WTC11 (cell line): ENCODE data around the gene A1BG. TPM values are rescaled to one million over a fixed set of nuclear protein-coding genes. Genes with fewer than 3 reads are reported as not detected.

Experiments
- ATAC-seq: fragments of 200-7000 bp; cut with Tn5 transposase; 2 replicates; pipeline ENCODE4 v1.10.0; 2021; ENCODE audit warnings: mild to moderate bottlenecking, moderate library complexity
- CTCF ChIA-PET: fragments of 300-600 bp; sonication (Branson Sonifier 250); formaldehyde crosslinking; loops from one replicate; lab custom pipeline; 2021; ENCODE audit warnings: antibody characterized with exemption; lab: Charles Lee
- POLR2A ChIA-PET: fragments of 350-600 bp; sonication (Branson Sonifier 250); formaldehyde crosslinking; loops from one replicate; lab custom pipeline; 2021; ENCODE audit warnings: antibody characterized with exemption; lab: Charles Lee
- DNase-seq: peaks from one replicate; pipeline ENCODE4 v3.0.0; 2021; ENCODE audit warnings: low spot score
- H3K27ac Mint-ChIP-seq: 2 replicates; pipeline ENCODE4 v1.8.0; 2021; ENCODE audit warnings: mixed read lengths
- H3K27me3 Mint-ChIP-seq: 2 replicates; pipeline ENCODE4 v1.8.0; 2021; ENCODE audit warnings: low read depth, mild to moderate bottlenecking, moderate library complexity, mixed read lengths
- H3K36me3 Mint-ChIP-seq: 2 replicates; pipeline ENCODE4 v1.8.0; 2021; ENCODE audit warnings: mixed read lengths
- H3K4me1 Mint-ChIP-seq: 2 replicates; pipeline ENCODE4 v1.8.0; 2022; ENCODE audit warnings: mixed read lengths
- H3K4me3 Mint-ChIP-seq: 2 replicates; pipeline ENCODE4 v1.8.0; 2021; ENCODE audit warnings: mild to moderate bottlenecking, moderate library complexity, mixed read lengths
- H3K9me3 Mint-ChIP-seq: 2 replicates; pipeline ENCODE4 v1.8.0; 2021; ENCODE audit warnings: mixed read lengths
- EMX1 ChIP-seq: fragments of 250-450 bp; sonication (Bioruptor Pico); IDR thresholded peaks from 2 replicates; pipeline ENCODE4 v1.8.0; 2021; ENCODE audit warnings: mild to moderate bottlenecking
- ETV6 ChIP-seq: sonication (generic); formaldehyde crosslinking; IDR thresholded peaks from 2 replicates; pipeline ENCODE4 v1.8.1; 2022; ENCODE audit warnings: mild to moderate bottlenecking, missing genetic modification reagents
- NR2C2 ChIP-seq: sonication (generic); formaldehyde crosslinking; IDR thresholded peaks from 2 replicates; pipeline ENCODE4 v1.8.0; 2022; ENCODE audit warnings: mild to moderate bottlenecking, missing genetic modification reagents
- OVOL2 ChIP-seq: fragments of 250-450 bp; sonication (Bioruptor Pico); IDR thresholded peaks from 2 replicates; pipeline ENCODE4 v1.9.0; 2021; ENCODE audit warnings: mild to moderate bottlenecking, borderline replicate concordance
- SMAD3 ChIP-seq: sonication (generic); formaldehyde crosslinking; IDR thresholded peaks from 2 replicates; pipeline ENCODE4 v1.8.0; 2022; ENCODE audit warnings: missing genetic modification reagents, mild to moderate bottlenecking, borderline replicate concordance
- SMAD4 ChIP-seq: sonication (generic); formaldehyde crosslinking; IDR thresholded peaks from 2 replicates; pipeline ENCODE4 v1.8.0; 2022; ENCODE audit warnings: mild to moderate bottlenecking, missing genetic modification reagents
- SP1 ChIP-seq: sonication (generic); formaldehyde crosslinking; conservative IDR thresholded peaks from 2 replicates; pipeline ENCODE4 v1.8.1; 2022; ENCODE audit warnings: missing genetic modification reagents
- TCF7 ChIP-seq: sonication (generic); formaldehyde crosslinking; IDR thresholded peaks from 2 replicates; pipeline ENCODE4 v1.8.0; 2022; ENCODE audit warnings: mild to moderate bottlenecking, low read depth, missing genetic modification reagents, moderate library complexity
- ZNF138 ChIP-seq: sonication (generic); formaldehyde crosslinking; conservative IDR thresholded peaks from 2 replicates; pipeline ENCODE4 v1.8.1; 2022; ENCODE audit warnings: mild to moderate bottlenecking, moderate library complexity, missing genetic modification reagents
- ZNF263 ChIP-seq: sonication (generic); formaldehyde crosslinking; IDR thresholded peaks from 2 replicates; pipeline ENCODE4 v1.8.1; 2022; ENCODE audit warnings: low read depth, mild to moderate bottlenecking, moderate library complexity, missing genetic modification reagents
- ZNF671 ChIP-seq: fragments of 250-450 bp; sonication (Bioruptor Pico); IDR thresholded peaks from 2 replicates; pipeline ENCODE4 v1.8.0; 2021; ENCODE audit warnings: mild to moderate bottlenecking
- total RNA-seq: library from RNA; stranded (reverse); gene quantifications from 3 replicates; pipeline ENCODE4 v1.2.3, GENCODE V29; 2021
- TF ChIP-seq, protein P1 (sequence below): sonication (generic); formaldehyde crosslinking; IDR thresholded peaks from 2 replicates; pipeline ENCODE4 v1.8.1; 2023; ENCODE audit warnings: mild to moderate bottlenecking, missing genetic modification reagents
- TF ChIP-seq, protein P2 (sequence below): sonication (generic); formaldehyde crosslinking; IDR thresholded peaks from 2 replicates; pipeline ENCODE4 v1.8.1; 2022; ENCODE audit warnings: low read depth, missing genetic modification reagents, borderline replicate concordance
- TF ChIP-seq, protein P3 (sequence below): sonication (generic); formaldehyde crosslinking; IDR thresholded peaks from 2 replicates; pipeline ENCODE4 v1.8.0; 2022; ENCODE audit warnings: mild to moderate bottlenecking, missing genetic modification reagents
- TF ChIP-seq, protein P4 (sequence below): sonication (generic); formaldehyde crosslinking; IDR thresholded peaks from 2 replicates; pipeline ENCODE4 v1.8.0; 2023; ENCODE audit warnings: mild to moderate bottlenecking, missing genetic modification reagents
- TF ChIP-seq, protein P5 (sequence below): sonication (generic); formaldehyde crosslinking; IDR thresholded peaks from 2 replicates; pipeline ENCODE4 v1.8.0; 2022; ENCODE audit warnings: mild to moderate bottlenecking, missing genetic modification reagents
- TF ChIP-seq, protein P6 (sequence below): sonication (generic); formaldehyde crosslinking; IDR thresholded peaks from 2 replicates; pipeline ENCODE4 v1.8.0; 2023; ENCODE audit warnings: missing genetic modification reagents, mild to moderate bottlenecking, borderline replicate concordance
- TF ChIP-seq, protein P7 (sequence below): fragments of 250-450 bp; sonication (Bioruptor Pico); IDR thresholded peaks from 2 replicates; pipeline ENCODE4 v2.1.2; 2022; ENCODE audit warnings: mild to moderate bottlenecking, moderate library complexity

Gene A1BG
- total RNA-seq, 1 experiment from 2014 or later: 24.3 TPM

DNA sequence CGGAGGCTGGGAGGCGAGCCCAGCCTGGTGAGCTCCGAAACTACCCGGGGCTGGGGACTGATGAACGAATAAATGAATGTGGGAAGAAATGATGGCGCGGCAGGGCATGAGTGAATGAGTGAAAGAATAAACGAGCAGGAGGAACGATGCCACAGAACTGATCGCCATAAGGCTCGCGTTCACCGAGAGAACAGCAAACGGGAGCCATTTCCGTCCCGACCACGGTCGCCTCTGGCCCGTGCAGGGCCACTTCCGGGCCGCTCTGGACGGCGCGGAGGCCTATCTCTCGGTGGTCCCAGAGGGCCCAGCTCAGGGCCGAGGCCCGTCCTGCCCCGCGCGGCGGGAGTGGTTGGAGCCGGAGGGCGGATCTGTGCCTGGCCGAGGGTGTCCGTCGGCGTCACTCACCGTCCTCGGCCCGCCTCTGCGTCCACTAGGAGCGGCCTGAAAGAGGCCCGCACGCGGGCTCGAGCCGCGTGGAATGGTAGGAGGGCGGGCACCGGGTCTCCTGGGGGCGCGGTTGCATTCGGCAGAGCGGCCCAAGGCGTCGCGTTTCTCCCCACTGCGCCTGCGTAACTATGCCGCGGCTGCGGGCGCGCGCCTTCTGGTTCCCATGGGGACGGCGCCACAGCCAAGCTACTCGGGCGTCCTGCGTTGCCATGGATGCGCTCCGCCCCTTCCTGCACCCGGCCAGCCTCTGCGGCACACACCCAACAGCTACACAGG lies 9.1 kb upstream of the A1BG start, which contains the start of gene ZNF497 (continued):
- TF ChIP-seq, protein P1, sequence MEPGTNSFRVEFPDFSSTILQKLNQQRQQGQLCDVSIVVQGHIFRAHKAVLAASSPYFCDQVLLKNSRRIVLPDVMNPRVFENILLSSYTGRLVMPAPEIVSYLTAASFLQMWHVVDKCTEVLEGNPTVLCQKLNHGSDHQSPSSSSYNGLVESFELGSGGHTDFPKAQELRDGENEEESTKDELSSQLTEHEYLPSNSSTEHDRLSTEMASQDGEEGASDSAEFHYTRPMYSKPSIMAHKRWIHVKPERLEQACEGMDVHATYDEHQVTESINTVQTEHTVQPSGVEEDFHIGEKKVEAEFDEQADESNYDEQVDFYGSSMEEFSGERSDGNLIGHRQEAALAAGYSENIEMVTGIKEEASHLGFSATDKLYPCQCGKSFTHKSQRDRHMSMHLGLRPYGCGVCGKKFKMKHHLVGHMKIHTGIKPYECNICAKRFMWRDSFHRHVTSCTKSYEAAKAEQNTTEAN (CRISPR knock-in tag): peak; percentile 46; the same call in 1 of the 2 replicates
- TF ChIP-seq, protein P2, sequence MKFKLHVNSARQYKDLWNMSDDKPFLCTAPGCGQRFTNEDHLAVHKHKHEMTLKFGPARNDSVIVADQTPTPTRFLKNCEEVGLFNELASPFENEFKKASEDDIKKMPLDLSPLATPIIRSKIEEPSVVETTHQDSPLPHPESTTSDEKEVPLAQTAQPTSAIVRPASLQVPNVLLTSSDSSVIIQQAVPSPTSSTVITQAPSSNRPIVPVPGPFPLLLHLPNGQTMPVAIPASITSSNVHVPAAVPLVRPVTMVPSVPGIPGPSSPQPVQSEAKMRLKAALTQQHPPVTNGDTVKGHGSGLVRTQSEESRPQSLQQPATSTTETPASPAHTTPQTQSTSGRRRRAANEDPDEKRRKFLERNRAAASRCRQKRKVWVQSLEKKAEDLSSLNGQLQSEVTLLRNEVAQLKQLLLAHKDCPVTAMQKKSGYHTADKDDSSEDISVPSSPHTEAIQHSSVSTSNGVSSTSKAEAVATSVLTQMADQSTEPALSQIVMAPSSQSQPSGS (CRISPR knock-in tag): no peak
- TF ChIP-seq SP1 (CRISPR knock-in tag) (0 out of 2 replicates have a peak, but pooled peaks have one; percentile 54), ZNF138 (CRISPR knock-in tag) (no peak), EMX1 (CRISPR knock-in tag) (no peak)
- TF ChIP-seq, protein P3, sequence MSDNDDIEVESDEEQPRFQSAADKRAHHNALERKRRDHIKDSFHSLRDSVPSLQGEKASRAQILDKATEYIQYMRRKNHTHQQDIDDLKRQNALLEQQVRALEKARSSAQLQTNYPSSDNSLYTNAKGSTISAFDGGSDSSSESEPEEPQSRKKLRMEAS: no peak

DNA sequence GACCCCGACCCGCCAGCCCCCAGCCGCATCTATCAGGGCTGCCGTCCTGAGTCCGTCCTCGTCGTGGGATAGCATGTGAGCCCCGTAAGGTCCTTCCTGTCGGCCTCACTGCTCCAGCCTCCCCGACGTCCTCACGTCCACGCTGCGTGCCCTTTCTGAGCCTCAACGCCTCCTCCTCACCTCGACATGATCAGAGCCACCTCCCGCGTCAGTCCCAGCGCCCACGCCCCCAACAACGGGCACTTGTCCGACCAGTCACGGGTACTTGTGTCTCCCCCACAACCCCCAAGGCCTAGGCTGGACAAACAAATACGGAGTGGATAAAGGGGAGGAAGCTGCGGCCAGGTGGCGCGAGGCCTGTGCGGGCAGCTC lies 8.6 kb upstream of the A1BG start:
- ChIA-PET CTCF (interaction anchor here (1.0 to 3.0 kb wide), 10 partner anchors 9 to 158 kb away, joined by 3 to 22 read pairs (median 5); partner anchors contain the start of genes ZBTB45 and ZSCAN22), POLR2A (interaction anchor here (0.9 to 2.9 kb wide), 6 partner anchors 11 to 89 kb away, joined by 3 to 25 read pairs (median 6); partner anchors contain the start of genes ZNF324B and ZSCAN22)
- H3K36me3 Mint-ChIP-seq: no peaks in the 10 kb centered on the region
- no peaks in the 10 kb centered on the region for H3K9me3 Mint-ChIP-seq
- peak overlapping the region; percentile 96 for H3K27ac Mint-ChIP-seq
- ATAC-seq (peak; percentile 9), DNase-seq (no peak)
- H3K27me3 Mint-ChIP-seq: no peaks in the 10 kb centered on the region
- peak overlapping the region; percentile 94 for H3K4me3 Mint-ChIP-seq
- H3K4me1 Mint-ChIP-seq: peaks cover 6% of the 10 kb centered on the region; the same call in 1 of the 2 replicates
- TF ChIP-seq SMAD3 (CRISPR knock-in tag) (no peak), ETV6 (peak; percentile 15; the same call in 1 of the 2 replicates), TCF7 (CRISPR knock-in tag) (no peak), ZNF671 (CRISPR knock-in tag) (no peak), ZNF263 (CRISPR knock-in tag) (no peak), NR2C2 (no peak), SMAD4 (CRISPR knock-in tag) (no peak), OVOL2 (CRISPR knock-in tag) (no peak)
- TF ChIP-seq, protein P4, sequence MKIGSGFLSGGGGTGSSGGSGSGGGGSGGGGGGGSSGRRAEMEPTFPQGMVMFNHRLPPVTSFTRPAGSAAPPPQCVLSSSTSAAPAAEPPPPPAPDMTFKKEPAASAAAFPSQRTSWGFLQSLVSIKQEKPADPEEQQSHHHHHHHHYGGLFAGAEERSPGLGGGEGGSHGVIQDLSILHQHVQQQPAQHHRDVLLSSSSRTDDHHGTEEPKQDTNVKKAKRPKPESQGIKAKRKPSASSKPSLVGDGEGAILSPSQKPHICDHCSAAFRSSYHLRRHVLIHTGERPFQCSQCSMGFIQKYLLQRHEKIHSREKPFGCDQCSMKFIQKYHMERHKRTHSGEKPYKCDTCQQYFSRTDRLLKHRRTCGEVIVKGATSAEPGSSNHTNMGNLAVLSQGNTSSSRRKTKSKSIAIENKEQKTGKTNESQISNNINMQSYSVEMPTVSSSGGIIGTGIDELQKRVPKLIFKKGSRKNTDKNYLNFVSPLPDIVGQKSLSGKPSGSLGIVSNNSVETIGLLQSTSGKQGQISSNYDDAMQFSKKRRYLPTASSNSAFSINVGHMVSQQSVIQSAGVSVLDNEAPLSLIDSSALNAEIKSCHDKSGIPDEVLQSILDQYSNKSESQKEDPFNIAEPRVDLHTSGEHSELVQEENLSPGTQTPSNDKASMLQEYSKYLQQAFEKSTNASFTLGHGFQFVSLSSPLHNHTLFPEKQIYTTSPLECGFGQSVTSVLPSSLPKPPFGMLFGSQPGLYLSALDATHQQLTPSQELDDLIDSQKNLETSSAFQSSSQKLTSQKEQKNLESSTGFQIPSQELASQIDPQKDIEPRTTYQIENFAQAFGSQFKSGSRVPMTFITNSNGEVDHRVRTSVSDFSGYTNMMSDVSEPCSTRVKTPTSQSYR (CRISPR knock-in tag): no peak
- TF ChIP-seq, protein P5, sequence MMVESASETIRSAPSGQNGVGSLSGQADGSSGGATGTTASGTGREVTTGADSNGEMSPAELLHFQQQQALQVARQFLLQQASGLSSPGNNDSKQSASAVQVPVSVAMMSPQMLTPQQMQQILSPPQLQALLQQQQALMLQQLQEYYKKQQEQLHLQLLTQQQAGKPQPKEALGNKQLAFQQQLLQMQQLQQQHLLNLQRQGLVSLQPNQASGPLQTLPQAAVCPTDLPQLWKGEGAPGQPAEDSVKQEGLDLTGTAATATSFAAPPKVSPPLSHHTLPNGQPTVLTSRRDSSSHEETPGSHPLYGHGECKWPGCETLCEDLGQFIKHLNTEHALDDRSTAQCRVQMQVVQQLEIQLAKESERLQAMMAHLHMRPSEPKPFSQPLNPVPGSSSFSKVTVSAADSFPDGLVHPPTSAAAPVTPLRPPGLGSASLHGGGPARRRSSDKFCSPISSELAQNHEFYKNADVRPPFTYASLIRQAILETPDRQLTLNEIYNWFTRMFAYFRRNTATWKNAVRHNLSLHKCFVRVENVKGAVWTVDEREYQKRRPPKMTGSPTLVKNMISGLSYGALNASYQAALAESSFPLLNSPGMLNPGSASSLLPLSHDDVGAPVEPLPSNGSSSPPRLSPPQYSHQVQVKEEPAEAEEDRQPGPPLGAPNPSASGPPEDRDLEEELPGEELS: peak; percentile 39; the same call in 1 of the 2 replicates
- TF ChIP-seq, protein P6, sequence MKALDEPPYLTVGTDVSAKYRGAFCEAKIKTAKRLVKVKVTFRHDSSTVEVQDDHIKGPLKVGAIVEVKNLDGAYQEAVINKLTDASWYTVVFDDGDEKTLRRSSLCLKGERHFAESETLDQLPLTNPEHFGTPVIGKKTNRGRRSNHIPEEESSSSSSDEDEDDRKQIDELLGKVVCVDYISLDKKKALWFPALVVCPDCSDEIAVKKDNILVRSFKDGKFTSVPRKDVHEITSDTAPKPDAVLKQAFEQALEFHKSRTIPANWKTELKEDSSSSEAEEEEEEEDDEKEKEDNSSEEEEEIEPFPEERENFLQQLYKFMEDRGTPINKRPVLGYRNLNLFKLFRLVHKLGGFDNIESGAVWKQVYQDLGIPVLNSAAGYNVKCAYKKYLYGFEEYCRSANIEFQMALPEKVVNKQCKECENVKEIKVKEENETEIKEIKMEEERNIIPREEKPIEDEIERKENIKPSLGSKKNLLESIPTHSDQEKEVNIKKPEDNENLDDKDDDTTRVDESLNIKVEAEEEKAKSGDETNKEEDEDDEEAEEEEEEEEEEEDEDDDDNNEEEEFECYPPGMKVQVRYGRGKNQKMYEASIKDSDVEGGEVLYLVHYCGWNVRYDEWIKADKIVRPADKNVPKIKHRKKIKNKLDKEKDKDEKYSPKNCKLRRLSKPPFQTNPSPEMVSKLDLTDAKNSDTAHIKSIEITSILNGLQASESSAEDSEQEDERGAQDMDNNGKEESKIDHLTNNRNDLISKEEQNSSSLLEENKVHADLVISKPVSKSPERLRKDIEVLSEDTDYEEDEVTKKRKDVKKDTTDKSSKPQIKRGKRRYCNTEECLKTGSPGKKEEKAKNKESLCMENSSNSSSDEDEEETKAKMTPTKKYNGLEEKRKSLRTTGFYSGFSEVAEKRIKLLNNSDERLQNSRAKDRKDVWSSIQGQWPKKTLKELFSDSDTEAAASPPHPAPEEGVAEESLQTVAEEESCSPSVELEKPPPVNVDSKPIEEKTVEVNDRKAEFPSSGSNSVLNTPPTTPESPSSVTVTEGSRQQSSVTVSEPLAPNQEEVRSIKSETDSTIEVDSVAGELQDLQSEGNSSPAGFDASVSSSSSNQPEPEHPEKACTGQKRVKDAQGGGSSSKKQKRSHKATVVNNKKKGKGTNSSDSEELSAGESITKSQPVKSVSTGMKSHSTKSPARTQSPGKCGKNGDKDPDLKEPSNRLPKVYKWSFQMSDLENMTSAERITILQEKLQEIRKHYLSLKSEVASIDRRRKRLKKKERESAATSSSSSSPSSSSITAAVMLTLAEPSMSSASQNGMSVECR (CRISPR knock-in tag): no peak
- TF ChIP-seq, protein P7, sequence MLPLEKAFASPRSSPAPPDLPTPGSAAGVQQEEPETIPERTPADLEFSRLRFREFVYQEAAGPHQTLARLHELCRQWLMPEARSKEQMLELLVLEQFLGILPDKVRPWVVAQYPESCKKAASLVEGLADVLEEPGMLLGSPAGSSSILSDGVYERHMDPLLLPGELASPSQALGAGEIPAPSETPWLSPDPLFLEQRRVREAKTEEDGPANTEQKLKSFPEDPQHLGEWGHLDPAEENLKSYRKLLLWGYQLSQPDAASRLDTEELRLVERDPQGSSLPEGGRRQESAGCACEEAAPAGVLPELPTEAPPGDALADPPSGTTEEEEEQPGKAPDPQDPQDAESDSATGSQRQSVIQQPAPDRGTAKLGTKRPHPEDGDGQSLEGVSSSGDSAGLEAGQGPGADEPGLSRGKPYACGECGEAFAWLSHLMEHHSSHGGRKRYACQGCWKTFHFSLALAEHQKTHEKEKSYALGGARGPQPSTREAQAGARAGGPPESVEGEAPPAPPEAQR (CRISPR knock-in tag): no peak
